ENCODE data around the gene KCNIP3.

The KCNIP3 gene

GRCh38 chr2:95361216-95361980 lies 64.3 kb downstream of the KCNIP3 start:
- H2BK15ac ChIP-seq (replicated peaks; ENCODE audit: low read depth) = no peak overlapping the region
- no peak for DNase-seq
- no CpG with 5 or more reads among the region's 9 CpGs for whole genome bisulfite sequencing (ENCODE audit: extremely low coverage, insufficient coverage, low lambda C conversion rate)

GRCh38 chr2:95362486-95362885 lies 65.3 kb downstream of the KCNIP3 start:
- H4K8ac ChIP-seq (ENCODE audit: low read depth, low read length) = no peak overlapping the region
- no peak overlapping the region for H3K4me3 ChIP-seq (ENCODE audit: low read length)
- H3K4me1 ChIP-seq (ENCODE audit: control insufficient read depth, low read depth, low read length) = no peaks in the 10 kb centered on the region
- no peak overlapping the region for H2BK5ac ChIP-seq (ENCODE audit: low read length)
- no peak overlapping the region for H2AK5ac ChIP-seq (ENCODE audit: low read length)
- DNase-seq = no peak
- no peaks in the 10 kb centered on the region for H3K79me1 ChIP-seq (ENCODE audit: low read length)
- H3K56ac ChIP-seq (ENCODE audit: low read length) = no peak overlapping the region
- no peak overlapping the region for H3K27ac ChIP-seq (ENCODE audit: low read depth, low read length)
- no peak overlapping the region for H3K4me2 ChIP-seq (ENCODE audit: low read length)
- H3K4ac ChIP-seq (ENCODE audit: low read depth, low read length) = no peak overlapping the region
- no peak overlapping the region for H4K5ac ChIP-seq (ENCODE audit: low read length)
- no peak overlapping the region for H2BK120ac ChIP-seq (ENCODE audit: low read depth, low read length)
- H3K27me3 ChIP-seq (ENCODE audit: insufficient read depth, low read length, poor library complexity) = no peaks in the 10 kb centered on the region
- no CpG with 5 or more reads among the region's 9 CpGs for WGBS (ENCODE audit: extremely low coverage, insufficient coverage, low lambda C conversion rate)
- H3K23ac ChIP-seq (ENCODE audit: low read length) = no peak overlapping the region
- H3K36me3 ChIP-seq (ENCODE audit: control insufficient read depth, insufficient read depth, low read length) = no peaks in the 10 kb centered on the region
- no peaks in the 10 kb centered on the region for H3K79me2 ChIP-seq (ENCODE audit: control insufficient read depth, insufficient read depth, low read length)
- no peak overlapping the region for H3K18ac ChIP-seq (ENCODE audit: low read length)
- H3K9ac ChIP-seq (ENCODE audit: low read length) = no peak overlapping the region
- no peak overlapping the region for H2BK15ac ChIP-seq (replicated peaks; ENCODE audit: low read depth)

More at GRCh38 chr2:95361216-95361980, 64.3 kb downstream of the KCNIP3 start:
- Histone ChIP-seq H2BK120ac (ENCODE audit: low read depth, low read length) (no peak overlapping the region), H3K18ac (ENCODE audit: low read length) (no peak overlapping the region), H3K27me3 (ENCODE audit: insufficient read depth, low read length, poor library complexity) (no peaks in the 10 kb centered on the region), H3K27ac (ENCODE audit: low read depth, low read length) (no peak overlapping the region), H3K4me1 (ENCODE audit: control insufficient read depth, low read depth, low read length) (no peaks in the 10 kb centered on the region), H4K8ac (ENCODE audit: low read depth, low read length) (no peak overlapping the region), H3K79me1 (ENCODE audit: low read length) (no peaks in the 10 kb centered on the region), H3K4me3 (ENCODE audit: low read length) (no peak overlapping the region), H3K9ac (ENCODE audit: low read length) (no peak overlapping the region), H4K5ac (ENCODE audit: low read length) (no peak overlapping the region), H3K36me3 (ENCODE audit: control insufficient read depth, insufficient read depth, low read length) (no peaks in the 10 kb centered on the region), H3K4ac (ENCODE audit: low read depth, low read length) (no peak overlapping the region), H3K23ac (ENCODE audit: low read length) (no peak overlapping the region), H3K56ac (ENCODE audit: low read length) (no peak overlapping the region), H3K4me2 (ENCODE audit: low read length) (no peak overlapping the region), H3K79me2 (ENCODE audit: control insufficient read depth, insufficient read depth, low read length) (no peaks in the 10 kb centered on the region), H2AK5ac (ENCODE audit: low read length) (no peak overlapping the region), H2BK5ac (ENCODE audit: low read length) (no peak overlapping the region)

- no peak overlapping the region for H2BK120ac ChIP-seq (ENCODE audit: low read depth, low read length)
- DNase-seq = no peak
- H2AK5ac ChIP-seq (ENCODE audit: low read length) = no peak overlapping the region
- no peaks in the 10 kb centered on the region for H3K27me3 ChIP-seq (ENCODE audit: insufficient read depth, low read length, poor library complexity)
- no peak overlapping the region for H3K27ac ChIP-seq (ENCODE audit: low read depth, low read length)
- no peak overlapping the region for H2BK15ac ChIP-seq (replicated peaks; ENCODE audit: low read depth)
- no peak overlapping the region for H2BK5ac ChIP-seq (ENCODE audit: low read length)
- H3K23ac ChIP-seq (ENCODE audit: low read length) = no peak overlapping the region
- WGBS (ENCODE audit: extremely low coverage, insufficient coverage, low lambda C conversion rate) = no CpG with 5 or more reads among the region's 6 CpGs
- no peak overlapping the region for H3K9ac ChIP-seq (ENCODE audit: low read length)
- no peak overlapping the region for H4K5ac ChIP-seq (ENCODE audit: low read length)
- no peaks in the 10 kb centered on the region for H3K36me3 ChIP-seq (ENCODE audit: control insufficient read depth, insufficient read depth, low read length)
- no peak overlapping the region for H3K4me2 ChIP-seq (ENCODE audit: low read length)
- H3K79me1 ChIP-seq (ENCODE audit: low read length) = no peaks in the 10 kb centered on the region
- no peak overlapping the region for H4K8ac ChIP-seq (ENCODE audit: low read depth, low read length)
- H3K18ac ChIP-seq (ENCODE audit: low read length) = no peak overlapping the region
- no peak overlapping the region for H3K56ac ChIP-seq (ENCODE audit: low read length)
- no peak overlapping the region for H3K4ac ChIP-seq (ENCODE audit: low read depth, low read length)
- H3K79me2 ChIP-seq (ENCODE audit: control insufficient read depth, insufficient read depth, low read length) = no peaks in the 10 kb centered on the region
- H3K4me1 ChIP-seq (ENCODE audit: control insufficient read depth, low read depth, low read length) = no peaks in the 10 kb centered on the region
- no peak overlapping the region for H3K4me3 ChIP-seq (ENCODE audit: low read length)
These were observed 69.4 kb downstream of the KCNIP3 start for GRCh38 chr2:95366514-95366913.

- no peak overlapping the region for H3K27ac ChIP-seq (ENCODE audit: low read depth, low read length)
- DNase-seq = no peak
- no peaks in the 10 kb centered on the region for H3K4me1 ChIP-seq (ENCODE audit: control insufficient read depth, low read depth, low read length)
- H4K8ac ChIP-seq (ENCODE audit: low read depth, low read length) = no peak overlapping the region
- no peak overlapping the region for H3K23ac ChIP-seq (ENCODE audit: low read length)
- no peak overlapping the region for H2AK5ac ChIP-seq (ENCODE audit: low read length)
- no peak overlapping the region for H2BK15ac ChIP-seq (replicated peaks; ENCODE audit: low read depth)
- H2BK5ac ChIP-seq (ENCODE audit: low read length) = no peak overlapping the region
- H3K18ac ChIP-seq (ENCODE audit: low read length) = no peak overlapping the region
- H3K9ac ChIP-seq (ENCODE audit: low read length) = no peak overlapping the region
- no peak overlapping the region for H3K4me2 ChIP-seq (ENCODE audit: low read length)
- H3K27me3 ChIP-seq (ENCODE audit: insufficient read depth, low read length, poor library complexity) = no peaks in the 10 kb centered on the region
- no peaks in the 10 kb centered on the region for H3K79me1 ChIP-seq (ENCODE audit: low read length)
- H2BK120ac ChIP-seq (ENCODE audit: low read depth, low read length) = no peak overlapping the region
- H3K36me3 ChIP-seq (ENCODE audit: control insufficient read depth, insufficient read depth, low read length) = no peaks in the 10 kb centered on the region
- H3K4me3 ChIP-seq (ENCODE audit: low read length) = no peak overlapping the region
- no peak overlapping the region for H3K56ac ChIP-seq (ENCODE audit: low read length)
- no peak overlapping the region for H3K4ac ChIP-seq (ENCODE audit: low read depth, low read length)
- H4K5ac ChIP-seq (ENCODE audit: low read length) = no peak overlapping the region
- H3K79me2 ChIP-seq (ENCODE audit: control insufficient read depth, insufficient read depth, low read length) = no peaks in the 10 kb centered on the region
- WGBS (ENCODE audit: extremely low coverage, insufficient coverage, low lambda C conversion rate) = no CpG with 5 or more reads among the region's 8 CpGs
These were observed 75.2 kb downstream of the KCNIP3 start for GRCh38 chr2:95372216-95372829.

GRCh38 chr2:95372845-95373244 lies 75.7 kb downstream of the KCNIP3 start:
- Histone ChIP-seq H3K27ac (ENCODE audit: low read depth, low read length) (no peak overlapping the region), H3K4me3 (ENCODE audit: low read length) (no peak overlapping the region), H2BK15ac (replicated peaks; ENCODE audit: low read depth) (no peak overlapping the region), H3K23ac (ENCODE audit: low read length) (no peak overlapping the region), H2AK5ac (ENCODE audit: low read length) (no peak overlapping the region), H2BK5ac (ENCODE audit: low read length) (no peak overlapping the region), H4K5ac (ENCODE audit: low read length) (no peak overlapping the region), H3K18ac (ENCODE audit: low read length) (no peak overlapping the region), H3K36me3 (ENCODE audit: control insufficient read depth, insufficient read depth, low read length) (no peaks in the 10 kb centered on the region), H3K4ac (ENCODE audit: low read depth, low read length) (no peak overlapping the region), H3K4me1 (ENCODE audit: control insufficient read depth, low read depth, low read length) (no peaks in the 10 kb centered on the region), H3K79me2 (ENCODE audit: control insufficient read depth, insufficient read depth, low read length) (no peaks in the 10 kb centered on the region), H3K27me3 (ENCODE audit: insufficient read depth, low read length, poor library complexity) (no peaks in the 10 kb centered on the region), H2BK120ac (ENCODE audit: low read depth, low read length) (no peak overlapping the region), H3K9ac (ENCODE audit: low read length) (no peak overlapping the region), H3K56ac (ENCODE audit: low read length) (no peak overlapping the region), H4K8ac (ENCODE audit: low read depth, low read length) (no peak overlapping the region), H3K79me1 (ENCODE audit: low read length) (no peaks in the 10 kb centered on the region), H3K4me2 (ENCODE audit: low read length) (no peak overlapping the region)
- no peak for DNase-seq
- no CpG with 5 or more reads among the region's 8 CpGs for WGBS (ENCODE audit: extremely low coverage, insufficient coverage, low lambda C conversion rate)
